Activated naive CD4-positive, alpha-beta T cell treated with anti-CD3 and anti-CD28 coated beads, Interleukin-2, amount 50 U/mL, for 72 hours (primary cell): ENCODE results near the gene THUMPD1. TPM values are rescaled to one million over a fixed set of nuclear protein-coding genes. Genes with fewer than 3 reads are reported as not detected.
"Not testable (repeated sequence)": the region's sequence is repeated elsewhere in the genome, so short reads cannot be mapped to it uniquely, and the experiment has no call there.

Experiments
- ATAC-seq, 2 donors: fragments of 150-1000 bp; cut with Tn5 transposase; 2 replicates each; pipeline ENCODE4 v1.10.0; 2021; ENCODE audit warnings: mild to moderate bottlenecking in 2 of 2, moderate library complexity in 2 of 2
- DNase-seq, 2 donors: peaks; one replicate each; pipeline ENCODE4 v3.0.0; 2021 to 2022; ENCODE audit warnings: low spot score in 2 of 2
- H3K27ac Mint-ChIP-seq, 2 donors: one replicate each; pipeline ENCODE4 v1.8.0; 2022; ENCODE audit warnings: mild to moderate bottlenecking in 2 of 2, mixed read lengths in 2 of 2
- H3K36me3 Mint-ChIP-seq, 2 donors: one replicate each; pipeline ENCODE4 v1.8.0; 2022; ENCODE audit warnings: mixed read lengths in 2 of 2
- H3K9me3 Mint-ChIP-seq, 2 donors: one replicate each; pipeline ENCODE4 v1.8.0; 2022; ENCODE audit warnings: mixed read lengths in 2 of 2
- total RNA-seq, 2 donors: library from RNA; stranded (reverse); gene quantifications; one replicate each; pipeline ENCODE4 v1.2.3, GENCODE V29; 2022

THUMPD1 gene
- total RNA-seq = 10 to 100 TPM; 40.4 to 42.5 TPM

DNA sequence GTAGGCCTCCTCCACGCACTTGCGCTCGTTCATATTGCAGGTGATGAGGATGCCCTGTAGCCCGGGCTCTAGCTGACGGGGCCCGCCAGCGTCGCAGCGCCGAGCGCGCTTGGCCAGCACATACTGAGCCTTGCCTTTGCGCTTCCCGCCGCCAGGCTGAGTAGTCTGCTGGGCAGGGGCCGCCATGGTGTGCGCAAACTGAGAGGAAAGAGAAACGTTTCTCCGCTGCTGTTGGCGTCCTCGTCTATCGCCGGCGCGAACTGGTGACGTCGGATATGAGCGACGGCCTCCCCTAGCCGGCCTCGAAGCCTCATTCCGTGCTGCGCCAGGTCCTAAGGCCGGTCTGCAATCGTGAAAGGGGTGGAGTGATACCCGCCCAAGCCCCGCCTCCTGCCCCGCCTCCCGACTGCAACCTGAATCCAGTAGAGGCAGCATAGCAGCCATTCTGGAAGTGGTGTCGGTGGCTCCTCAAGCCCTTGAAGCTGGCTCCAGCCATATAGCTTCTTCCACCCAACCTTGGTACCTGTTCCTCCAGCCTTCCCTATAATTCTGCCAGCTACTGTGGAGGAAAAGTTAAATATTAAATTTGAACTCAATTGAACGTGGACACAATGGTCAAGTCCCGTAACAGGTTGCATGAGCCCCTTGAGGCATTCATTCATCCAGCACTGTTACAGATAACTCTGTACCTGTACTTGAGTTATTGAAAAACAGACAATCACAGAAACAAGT is at the start of gene THUMPD1:
Gene THUMPD1, minus strand, starts transcription at position 265 of the 732 bp plus-strand sequence. Its CDS starts 79 bp downstream, at position 186.
- peak; percentile 94 to 97 for ATAC-seq
- H3K36me3 Mint-ChIP-seq = peaks cover 7 to 18% of the 10 kb centered on the region in 2 donors

GRCh38 chr16:20789130-20789529 is 47.5 kb upstream of the THUMPD1 start:
- H3K27ac Mint-ChIP-seq = no peak overlapping the region
- no peaks in the 10 kb centered on the region for H3K36me3 Mint-ChIP-seq
- ATAC-seq (no peak), DNase-seq (no peak)
- no peaks in the 10 kb centered on the region for H3K9me3 Mint-ChIP-seq

More for the DNA sequence above, at the start of gene THUMPD1:
- H3K9me3 Mint-ChIP-seq = no peaks in the 10 kb centered on the region
- peak within 1 kb of the TSS; percentile 95 to 96 for H3K27ac Mint-ChIP-seq
- peak; percentile 92 to 93 for DNase-seq

DNA sequence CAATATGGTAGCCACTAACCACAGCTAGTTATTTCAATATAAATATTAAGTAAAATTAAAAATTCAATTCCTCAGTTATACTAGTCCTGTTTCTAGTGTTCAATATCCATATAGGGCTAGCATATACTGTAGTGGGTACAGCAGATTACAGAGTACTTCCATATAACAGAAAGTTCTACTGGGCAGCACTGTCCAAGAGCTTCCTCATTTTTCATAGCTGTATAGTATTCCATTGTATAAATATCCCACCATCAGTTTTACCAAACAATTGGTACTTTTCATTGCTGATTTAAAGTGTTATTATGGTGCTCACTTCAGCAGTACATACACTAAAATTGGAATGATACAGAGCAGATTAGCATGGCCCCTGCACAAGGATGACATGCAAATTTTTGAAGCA is 42.6 kb upstream of the THUMPD1 start:
- DNase-seq (no peak), ATAC-seq (no peak)
- no peak overlapping the region for H3K27ac Mint-ChIP-seq
- no peaks in the 10 kb centered on the region for H3K36me3 Mint-ChIP-seq
- no peaks in the 10 kb centered on the region for H3K9me3 Mint-ChIP-seq

DNA sequence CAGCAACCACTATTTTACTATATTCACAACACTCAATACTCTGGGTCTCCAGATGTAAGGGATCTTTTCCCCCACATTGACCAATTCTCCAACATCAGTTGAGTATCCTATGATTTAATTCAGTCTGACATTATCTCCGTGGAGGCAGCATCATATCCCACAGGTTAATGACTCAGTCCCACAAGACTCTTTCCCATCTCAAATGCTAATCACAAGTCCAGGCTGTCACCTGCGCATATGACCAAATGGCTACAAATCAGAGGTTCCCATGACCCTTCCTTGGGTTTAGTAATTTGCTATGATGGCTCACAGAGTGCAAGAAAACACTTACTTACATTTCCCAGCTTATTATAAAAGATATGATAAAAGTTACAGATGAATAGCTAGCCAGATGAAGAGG is 40.9 kb upstream of the THUMPD1 start:
- ATAC-seq = no peak
- no peaks in the 10 kb centered on the region for H3K9me3 Mint-ChIP-seq

DNA sequence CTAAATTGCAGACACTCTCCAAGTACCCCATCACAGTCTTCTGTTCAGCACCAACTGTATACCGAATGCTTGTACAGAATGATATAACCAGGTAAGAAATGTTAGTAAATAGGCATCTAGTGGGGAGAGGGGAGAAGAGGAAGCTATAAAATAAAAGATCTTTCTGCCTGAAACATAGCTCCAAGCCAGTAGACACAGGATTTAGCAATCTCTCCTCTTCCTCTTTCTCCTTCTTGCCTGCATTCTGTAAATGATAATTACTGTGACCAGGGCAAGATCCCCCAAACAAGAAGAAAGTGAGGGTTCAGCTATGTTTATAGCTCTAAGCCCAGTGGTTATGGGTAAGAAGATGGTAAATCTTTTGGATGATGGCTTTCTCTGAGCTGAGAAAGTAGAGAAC is 40.1 kb upstream of the THUMPD1 start:
- DNase-seq (no peak), ATAC-seq (no peak)
- H3K36me3 Mint-ChIP-seq = no peaks in the 10 kb centered on the region
- H3K9me3 Mint-ChIP-seq = no peaks in the 10 kb centered on the region
- no peak overlapping the region for H3K27ac Mint-ChIP-seq

More for the DNA sequence above, 40.9 kb upstream of the THUMPD1 start:
- DNase-seq = no peak
- Mint-ChIP-seq H3K36me3 (no peaks in the 10 kb centered on the region), H3K27ac (no peak overlapping the region)

DNA sequence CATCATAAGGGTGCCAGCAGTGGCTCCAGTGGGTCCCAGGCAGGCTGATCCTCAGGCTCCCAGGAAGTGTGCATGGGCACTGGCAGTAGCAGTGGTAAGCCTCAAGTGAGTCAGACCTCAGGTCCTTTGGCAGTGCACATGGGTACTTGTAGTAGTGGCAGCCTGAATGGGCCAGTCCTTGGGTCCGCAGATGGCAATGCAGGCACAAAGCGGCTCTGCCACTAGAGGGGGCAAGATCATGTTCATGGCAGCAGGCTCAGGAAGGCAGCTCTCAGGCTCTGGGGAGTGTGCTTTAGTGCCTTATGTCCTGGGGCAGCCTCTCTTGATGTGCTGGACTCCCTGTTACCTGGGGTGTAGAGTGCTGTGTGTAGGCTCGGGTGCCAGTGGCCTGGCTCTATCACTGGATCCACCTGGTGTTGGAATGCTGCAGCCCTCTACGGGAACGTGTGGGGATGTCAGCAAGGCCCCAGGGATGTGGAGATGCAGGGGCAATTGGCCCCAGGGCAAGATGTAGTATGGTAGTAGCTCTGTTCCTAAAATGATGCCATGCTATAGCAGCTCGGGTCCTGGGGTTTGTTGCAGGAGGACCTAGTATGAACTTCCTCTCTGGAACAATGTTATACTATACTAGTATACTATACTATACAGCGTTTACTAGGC is 33.2 kb upstream of the THUMPD1 start:
- DNase-seq (peak; percentile 57 to 71), ATAC-seq (peak; percentile 55 to 78)
- no peaks in the 10 kb centered on the region for H3K36me3 Mint-ChIP-seq
- H3K27ac Mint-ChIP-seq = no peak overlapping the region
- no peaks in the 10 kb centered on the region for H3K9me3 Mint-ChIP-seq

GRCh38 chr16:20773679-20774078 is 32.1 kb upstream of the THUMPD1 start:
- DNase-seq (no peak), ATAC-seq (no peak)
- H3K36me3 Mint-ChIP-seq = no peaks in the 10 kb centered on the region
- no peak overlapping the region for H3K27ac Mint-ChIP-seq
- H3K9me3 Mint-ChIP-seq = no peaks in the 10 kb centered on the region

DNA sequence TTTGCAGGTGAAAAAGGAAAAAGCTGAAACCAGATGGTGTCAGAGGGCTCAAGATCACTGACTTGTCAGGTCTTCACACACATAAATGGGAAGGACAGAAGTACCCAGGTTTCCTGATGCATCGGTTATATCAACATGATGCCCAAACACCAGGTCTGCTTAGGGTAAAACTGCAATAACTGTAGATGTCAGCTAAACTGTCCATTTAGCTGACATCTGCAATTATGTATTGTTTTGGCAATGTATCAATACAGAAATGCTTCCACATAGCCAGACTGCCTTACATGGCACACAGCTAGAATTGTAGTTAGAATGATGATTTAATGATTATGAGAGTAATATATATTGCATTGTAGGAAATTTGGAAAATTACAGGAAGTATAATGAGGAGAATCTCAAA is 27.2 kb upstream of the THUMPD1 start:
- DNase-seq = no peak
- Mint-ChIP-seq H3K27ac (no peak overlapping the region), H3K9me3 (no peaks in the 10 kb centered on the region), H3K36me3 (no peaks in the 10 kb centered on the region)
- no peak for ATAC-seq

DNA sequence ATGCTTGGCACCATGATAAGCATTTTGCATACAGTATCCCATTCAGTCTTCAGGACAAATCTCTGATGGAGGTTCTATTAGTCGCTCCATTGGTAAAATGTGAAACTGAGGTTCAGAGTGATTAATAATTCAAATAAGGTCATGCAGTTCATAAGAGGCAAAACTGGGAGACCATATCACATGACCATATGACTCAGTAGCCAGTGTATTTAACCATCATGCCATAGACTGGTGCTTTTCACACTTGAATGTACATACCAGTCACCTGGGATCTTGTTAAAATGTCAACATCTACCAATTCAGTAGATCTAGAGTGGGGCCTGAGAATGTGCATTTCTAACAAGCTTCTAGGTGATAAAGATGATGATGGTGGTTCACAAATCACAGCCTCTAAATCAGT is 26.5 kb upstream of the THUMPD1 start:
- ATAC-seq (no peak), DNase-seq (no peak)
- Mint-ChIP-seq H3K9me3 (no peaks in the 10 kb centered on the region), H3K36me3 (peaks cover 0 to 2% of the 10 kb centered on the region in 2 donors), H3K27ac (no peak overlapping the region)

- no peak overlapping the region for H3K27ac Mint-ChIP-seq
- H3K9me3 Mint-ChIP-seq = peaks cover 0 to 3% of the 10 kb centered on the region in 2 donors
- DNase-seq = no peak
- no peak for ATAC-seq
- peaks cover 3 to 7% of the 10 kb centered on the region in 2 donors for H3K36me3 Mint-ChIP-seq
Measured at GRCh38 chr16:20767577-20767976, 26.0 kb upstream of the THUMPD1 start.

DNA sequence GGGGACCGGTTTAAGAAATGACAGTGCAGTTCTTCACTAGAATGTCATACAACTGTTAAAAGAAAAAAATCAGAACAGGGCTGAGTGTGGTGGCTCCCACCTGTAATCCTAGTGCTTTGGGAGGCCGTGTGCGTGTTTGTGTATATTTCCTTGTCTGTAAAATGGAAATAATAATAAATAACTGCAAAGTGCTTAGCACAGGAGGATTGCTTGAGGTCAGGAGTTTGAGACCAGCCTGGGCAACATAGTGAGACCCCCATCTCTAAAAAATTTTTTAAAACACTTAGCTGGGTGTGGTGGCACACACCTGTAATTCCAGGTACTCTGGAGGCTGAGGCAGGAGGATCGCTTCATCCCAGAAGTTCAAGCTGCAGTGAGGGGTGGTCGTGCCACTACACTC is 24.7 kb upstream of the THUMPD1 start:
- ATAC-seq (no peak), DNase-seq (no peak)
- H3K27ac Mint-ChIP-seq = no peak overlapping the region
- peaks cover 0 to 16% of the 10 kb centered on the region in 2 donors for H3K9me3 Mint-ChIP-seq
- H3K36me3 Mint-ChIP-seq = peaks cover 16 to 17% of the 10 kb centered on the region in 2 donors

DNA sequence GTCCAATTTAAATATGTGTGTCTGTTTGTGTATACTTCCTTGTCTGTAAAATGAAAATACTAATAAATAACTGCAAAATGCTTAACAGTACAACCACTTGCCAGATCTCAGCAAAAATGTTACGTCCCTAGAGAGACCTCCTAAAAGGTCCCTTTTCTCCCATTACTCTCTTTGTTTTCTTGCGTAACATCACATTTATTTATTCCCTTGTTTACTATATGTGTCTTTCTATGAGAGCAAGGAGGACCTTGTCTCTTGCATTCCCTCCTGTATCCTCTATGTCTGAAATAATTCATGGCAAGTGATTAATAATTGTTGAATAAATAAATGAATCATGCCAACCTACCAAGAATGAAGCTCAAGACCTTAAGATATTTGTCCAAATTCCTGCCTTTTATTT is 24.1 kb upstream of the THUMPD1 start:
- Mint-ChIP-seq H3K9me3 (peaks cover 0 to 22% of the 10 kb centered on the region in 2 donors), H3K27ac (no peak overlapping the region), H3K36me3 (peaks cover 22% of the 10 kb centered on the region in 2 donors)
- DNase-seq = no peak
- ATAC-seq = no peak

DNA sequence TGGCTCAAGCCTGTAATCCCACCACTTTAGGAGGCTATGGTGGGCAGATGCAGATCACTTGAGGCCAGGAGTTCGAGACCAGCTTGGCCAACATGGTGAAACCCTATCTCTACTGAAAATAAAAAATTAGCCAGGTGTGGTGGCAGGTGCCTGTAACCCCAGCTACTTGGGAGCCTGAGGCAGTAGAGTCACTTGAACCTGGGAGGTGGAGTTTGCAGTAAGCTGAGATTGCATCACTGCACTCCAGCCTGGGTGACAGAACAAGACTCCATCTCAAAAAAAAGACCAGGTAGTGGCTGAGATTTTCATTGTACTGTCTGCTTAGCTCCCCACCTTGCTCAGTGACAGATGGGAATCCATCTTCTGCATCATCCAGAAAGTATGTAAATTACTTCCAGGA is 22.8 kb upstream of the THUMPD1 start:
- not testable (repeated sequence) for ATAC-seq, DNase-seq
- Mint-ChIP-seq H3K9me3 (peaks cover 0 to 25% of the 10 kb centered on the region in 2 donors), H3K36me3 (peaks cover 25 to 32% of the 10 kb centered on the region in 2 donors), H3K27ac (peak overlapping the region in 1 of 2 donors; percentile 88)

- ATAC-seq = peak; percentile 99
- Mint-ChIP-seq H3K27ac (peak within 1 kb of the TSS; percentile 88 to 90), H3K36me3 (peaks cover 25 to 36% of the 10 kb centered on the region in 2 donors), H3K9me3 (peaks cover 0 to 25% of the 10 kb centered on the region in 2 donors)
- DNase-seq = peak; percentile 59 to 66
Measured at GRCh38 chr16:20763461-20764232, 22.0 kb upstream of the THUMPD1 start, which contains the start of gene ACSM3. Gene ACSM3 (plus strand): TSS chr16:20764014. CDS start chr16:20770035, 6,021 bp downstream.

- no peak for ATAC-seq
- H3K27ac Mint-ChIP-seq = peak overlapping the region; percentile 33 to 88
Measured at GRCh38 chr16:20762404-20763123, 20.9 kb upstream of the THUMPD1 start.

GRCh38 chr16:20761175-20761574 is 19.6 kb upstream of the THUMPD1 start:
- DNase-seq (no peak), ATAC-seq (no peak)
- Mint-ChIP-seq H3K9me3 (peaks cover 0 to 25% of the 10 kb centered on the region in 2 donors), H3K36me3 (peaks cover 25 to 38% of the 10 kb centered on the region in 2 donors), H3K27ac (peak overlapping the region in 1 of 2 donors; percentile 88)

More at GRCh38 chr16:20762404-20763123, 20.9 kb upstream of the THUMPD1 start:
- peaks cover 0 to 25% of the 10 kb centered on the region in 2 donors for H3K9me3 Mint-ChIP-seq
- DNase-seq = no peak
- peaks cover 25 to 38% of the 10 kb centered on the region in 2 donors for H3K36me3 Mint-ChIP-seq
